Measurements from ENCODE around the gene APBA1. TPM values are rescaled to one million over a fixed set of nuclear protein-coding genes. Genes with fewer than 3 reads are reported as not detected.

APBA1 gene
- total RNA-seq, 1 experiment from 2014 or later: 0.05 TPM

DNA sequence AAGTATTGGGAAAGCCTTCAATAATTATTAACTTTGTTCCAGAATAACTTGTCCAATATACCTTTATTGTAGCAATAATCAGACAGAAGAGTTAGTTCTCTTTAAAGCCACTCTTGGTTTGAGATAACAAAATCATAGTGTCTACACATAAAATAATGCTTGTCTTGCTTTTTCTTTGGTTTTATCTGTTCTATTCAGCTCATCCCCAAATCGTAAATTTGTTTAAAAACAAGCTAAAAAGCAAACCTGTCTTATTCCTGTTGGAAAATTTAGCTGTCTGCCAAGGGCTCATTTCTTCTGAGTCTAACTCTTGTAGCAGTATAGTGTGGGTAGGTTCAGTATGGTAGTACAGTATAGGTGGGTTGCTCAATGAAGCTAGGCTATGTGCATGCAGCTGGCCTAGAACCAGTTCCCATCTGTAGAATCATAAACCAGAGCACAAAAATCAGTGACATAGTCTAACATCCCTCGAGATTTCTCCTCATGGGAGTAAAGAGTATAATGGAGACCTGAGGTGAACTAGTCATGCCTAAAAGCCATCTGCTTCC is 17.9 kb upstream of the APBA1 start:
- in situ Hi-C loops (cut with HindIII; ENCODE audit: low pct_unique_long_range_greater_than_20kb, low sequenced_read_pairs): no loop called here
- no peak for ATAC-seq
- Histone ChIP-seq H3K27me3 (ENCODE audit: control insufficient read depth, insufficient read depth, low read length) (no peaks in the 10 kb centered on the region), H3K27ac (ENCODE audit: low read length) (no peak overlapping the region), H3K36me3 (ENCODE audit: control insufficient read depth, insufficient read depth, low read length) (no peaks in the 10 kb centered on the region), H3K4me3 (ENCODE audit: low read depth in 2 of 2, low read length in 2 of 2) (no peak overlapping the region), H3K9me3 (ENCODE audit: control insufficient read depth, insufficient read depth, low read depth, low read length) (no peaks in the 10 kb centered on the region), H3K4me1 (ENCODE audit: control insufficient read depth, insufficient read depth, low read length) (no peaks in the 10 kb centered on the region)
- DNase-seq (ENCODE audit: low read depth, low spot score): no peak
- POLR2A ChIA-PET: no interaction called here
- intact Hi-C loops (cut with micrococcal nuclease; ENCODE audit: unreplicated experiment): no loop called here
- CTCF ChIA-PET: no interaction called here
- no TSS peak for BruUV-seq (replicated peaks)
- TF ChIP-seq, protein P1, sequence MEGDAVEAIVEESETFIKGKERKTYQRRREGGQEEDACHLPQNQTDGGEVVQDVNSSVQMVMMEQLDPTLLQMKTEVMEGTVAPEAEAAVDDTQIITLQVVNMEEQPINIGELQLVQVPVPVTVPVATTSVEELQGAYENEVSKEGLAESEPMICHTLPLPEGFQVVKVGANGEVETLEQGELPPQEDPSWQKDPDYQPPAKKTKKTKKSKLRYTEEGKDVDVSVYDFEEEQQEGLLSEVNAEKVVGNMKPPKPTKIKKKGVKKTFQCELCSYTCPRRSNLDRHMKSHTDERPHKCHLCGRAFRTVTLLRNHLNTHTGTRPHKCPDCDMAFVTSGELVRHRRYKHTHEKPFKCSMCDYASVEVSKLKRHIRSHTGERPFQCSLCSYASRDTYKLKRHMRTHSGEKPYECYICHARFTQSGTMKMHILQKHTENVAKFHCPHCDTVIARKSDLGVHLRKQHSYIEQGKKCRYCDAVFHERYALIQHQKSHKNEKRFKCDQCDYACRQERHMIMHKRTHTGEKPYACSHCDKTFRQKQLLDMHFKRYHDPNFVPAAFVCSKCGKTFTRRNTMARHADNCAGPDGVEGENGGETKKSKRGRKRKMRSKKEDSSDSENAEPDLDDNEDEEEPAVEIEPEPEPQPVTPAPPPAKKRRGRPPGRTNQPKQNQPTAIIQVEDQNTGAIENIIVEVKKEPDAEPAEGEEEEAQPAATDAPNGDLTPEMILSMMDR (IDR thresholded peaks at IDR 0.05): no peak
- TF ChIP-seq POLR2AphosphoS5 (IDR thresholded peaks at IDR 0.05; ENCODE audit: low read depth, low read length): no peak
- TF ChIP-seq, protein P2, sequence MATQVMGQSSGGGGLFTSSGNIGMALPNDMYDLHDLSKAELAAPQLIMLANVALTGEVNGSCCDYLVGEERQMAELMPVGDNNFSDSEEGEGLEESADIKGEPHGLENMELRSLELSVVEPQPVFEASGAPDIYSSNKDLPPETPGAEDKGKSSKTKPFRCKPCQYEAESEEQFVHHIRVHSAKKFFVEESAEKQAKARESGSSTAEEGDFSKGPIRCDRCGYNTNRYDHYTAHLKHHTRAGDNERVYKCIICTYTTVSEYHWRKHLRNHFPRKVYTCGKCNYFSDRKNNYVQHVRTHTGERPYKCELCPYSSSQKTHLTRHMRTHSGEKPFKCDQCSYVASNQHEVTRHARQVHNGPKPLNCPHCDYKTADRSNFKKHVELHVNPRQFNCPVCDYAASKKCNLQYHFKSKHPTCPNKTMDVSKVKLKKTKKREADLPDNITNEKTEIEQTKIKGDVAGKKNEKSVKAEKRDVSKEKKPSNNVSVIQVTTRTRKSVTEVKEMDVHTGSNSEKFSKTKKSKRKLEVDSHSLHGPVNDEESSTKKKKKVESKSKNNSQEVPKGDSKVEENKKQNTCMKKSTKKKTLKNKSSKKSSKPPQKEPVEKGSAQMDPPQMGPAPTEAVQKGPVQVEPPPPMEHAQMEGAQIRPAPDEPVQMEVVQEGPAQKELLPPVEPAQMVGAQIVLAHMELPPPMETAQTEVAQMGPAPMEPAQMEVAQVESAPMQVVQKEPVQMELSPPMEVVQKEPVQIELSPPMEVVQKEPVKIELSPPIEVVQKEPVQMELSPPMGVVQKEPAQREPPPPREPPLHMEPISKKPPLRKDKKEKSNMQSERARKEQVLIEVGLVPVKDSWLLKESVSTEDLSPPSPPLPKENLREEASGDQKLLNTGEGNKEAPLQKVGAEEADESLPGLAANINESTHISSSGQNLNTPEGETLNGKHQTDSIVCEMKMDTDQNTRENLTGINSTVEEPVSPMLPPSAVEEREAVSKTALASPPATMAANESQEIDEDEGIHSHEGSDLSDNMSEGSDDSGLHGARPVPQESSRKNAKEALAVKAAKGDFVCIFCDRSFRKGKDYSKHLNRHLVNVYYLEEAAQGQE (IDR thresholded peaks at IDR 0.05; ENCODE audit: insufficient read depth in 1 of 2, low read depth in 2 of 2, low read length in 1 of 2): no peak
- TF ChIP-seq SIN3A (IDR thresholded peaks at IDR 0.05; ENCODE audit: borderline replicate concordance, insufficient read depth, low read depth, low read length): no peak
- no peak for TF ChIP-seq TCF7L2 (IDR thresholded peaks at IDR 0.05; ENCODE audit: low read depth, low read length)

DNA sequence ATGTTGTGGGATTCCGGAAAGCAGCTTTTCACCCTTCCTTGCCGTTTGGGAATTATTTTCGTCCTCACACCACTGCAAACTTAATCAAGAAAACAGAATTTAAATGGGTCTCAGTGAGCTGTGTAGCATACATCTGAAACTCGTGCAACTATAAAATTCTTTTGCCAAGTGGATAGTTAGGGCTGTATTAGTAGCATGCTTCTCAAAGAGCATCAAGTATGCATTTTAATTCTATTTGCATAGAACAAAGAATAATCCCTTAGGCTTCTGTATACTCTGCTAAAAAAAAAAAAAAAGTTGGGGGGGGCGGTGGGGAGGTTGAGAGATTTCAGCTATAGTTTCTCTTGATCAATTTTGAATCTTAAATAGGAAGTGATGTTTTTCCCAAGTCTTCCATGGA is 11.8 kb upstream of the APBA1 start:
- ATAC-seq (no peak), DNase-seq (ENCODE audit: low read depth, low spot score) (no peak)
- no TSS peak for BruUV-seq (replicated peaks)
- intact Hi-C loops (cut with micrococcal nuclease; ENCODE audit: unreplicated experiment) (no loop called here), in situ Hi-C loops (cut with HindIII; ENCODE audit: low pct_unique_long_range_greater_than_20kb, low sequenced_read_pairs) (no loop called here)
- Histone ChIP-seq H3K36me3 (ENCODE audit: control insufficient read depth, insufficient read depth, low read length) (no peaks in the 10 kb centered on the region), H3K9me3 (ENCODE audit: control insufficient read depth, insufficient read depth, low read depth, low read length) (no peaks in the 10 kb centered on the region), H3K27me3 (ENCODE audit: control insufficient read depth, insufficient read depth, low read length) (no peaks in the 10 kb centered on the region), H3K4me3 (ENCODE audit: low read depth in 2 of 2, low read length in 2 of 2) (no peak overlapping the region), H3K27ac (ENCODE audit: low read length) (no peak overlapping the region), H3K4me1 (ENCODE audit: control insufficient read depth, insufficient read depth, low read length) (no peaks in the 10 kb centered on the region)
- CTCF ChIA-PET: no interaction called here
- POLR2A ChIA-PET: no interaction called here
- TF ChIP-seq SIN3A (IDR thresholded peaks at IDR 0.05; ENCODE audit: borderline replicate concordance, insufficient read depth, low read depth, low read length) (no peak), TCF7L2 (IDR thresholded peaks at IDR 0.05; ENCODE audit: low read depth, low read length) (no peak), POLR2AphosphoS5 (IDR thresholded peaks at IDR 0.05; ENCODE audit: low read depth, low read length) (no peak)
- TF ChIP-seq, protein P2 (IDR thresholded peaks at IDR 0.05; ENCODE audit: insufficient read depth in 1 of 2, low read depth in 2 of 2, low read length in 1 of 2): no peak
- TF ChIP-seq, protein P1 (IDR thresholded peaks at IDR 0.05): no peak
